Left kidney (tissue), 2 donors: ENCODE results near the gene C11orf21. TPM values are rescaled to one million over a fixed set of nuclear protein-coding genes. Genes with fewer than 3 reads are reported as not detected.
A peak's percentile ranks its signal among the peaks of the same experiment; 100 is the strongest.

Experiments used
- DNase-seq: peaks from one replicate; pipeline ENCODE4 v3.0.0-alpha.2; 2013
- polyA plus RNA-seq: library from polyadenylated mRNA; unstranded; fragments of 120-200 nt; gene quantifications from one replicate; pipeline ENCODE4 v1.2.1, GENCODE V29; 2013; ENCODE audit not compliant: insufficient read length

C11orf21 gene
- polyA plus RNA-seq, 1 donor = 0.43 TPM

DNA sequence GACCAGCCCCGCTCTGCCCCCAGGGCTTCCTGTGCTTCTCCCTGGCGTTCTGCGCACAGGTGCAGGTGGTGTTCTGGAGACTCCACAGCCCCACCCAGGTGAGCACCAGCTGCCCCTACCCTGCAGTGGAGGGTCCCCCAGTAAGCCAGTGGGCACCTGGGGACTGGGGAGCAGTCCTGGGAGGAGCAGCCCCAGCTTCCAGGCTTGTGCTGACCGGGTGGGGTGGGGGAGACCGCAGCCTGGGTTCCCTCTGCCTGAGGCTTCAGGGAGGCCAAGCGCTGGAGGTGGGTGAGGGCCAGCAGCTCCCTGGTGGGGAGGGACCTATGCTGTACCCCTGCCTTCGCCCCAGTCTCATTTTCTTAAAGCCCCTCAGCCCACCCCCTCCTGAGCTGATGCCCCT, 7.0 kb upstream of the C11orf21 start:
- DNase-seq = no peak

GRCh38 chr11:2307501-2308331, 6.0 kb upstream of the C11orf21 start:
- no peak for DNase-seq

DNA sequence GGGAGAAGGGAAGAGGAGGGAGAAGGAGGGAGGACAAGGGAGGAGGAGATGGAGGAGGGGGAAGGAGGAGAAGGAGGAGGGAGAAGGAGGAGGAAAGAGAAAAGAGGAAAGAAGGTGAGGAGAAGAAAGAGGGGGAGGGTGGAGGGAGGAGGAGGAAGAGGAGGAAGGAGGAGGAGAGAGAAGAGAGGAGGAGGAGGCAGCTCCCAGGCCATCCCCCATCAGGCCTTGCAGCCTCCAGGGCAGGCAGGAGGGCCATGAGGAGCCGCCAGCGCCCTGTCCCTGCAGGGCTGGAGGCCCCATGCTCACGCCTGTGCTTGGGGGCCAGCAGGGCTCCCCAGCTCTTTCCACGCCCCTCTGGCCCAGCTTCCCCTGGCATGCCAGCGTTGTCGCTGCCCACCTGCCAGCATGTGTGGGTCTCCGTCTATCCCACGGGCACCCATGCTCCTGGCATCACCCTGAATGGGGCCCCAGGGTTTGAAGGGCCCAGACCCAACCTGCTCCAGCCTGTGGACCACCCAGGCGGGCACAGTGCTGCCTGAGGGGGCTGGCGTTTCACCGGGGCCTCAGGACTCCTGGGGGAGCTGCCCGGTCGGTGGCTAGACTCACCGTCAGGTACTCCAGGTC, 5.3 kb upstream of the C11orf21 start:
- DNase-seq = peak; percentile 54

DNA sequence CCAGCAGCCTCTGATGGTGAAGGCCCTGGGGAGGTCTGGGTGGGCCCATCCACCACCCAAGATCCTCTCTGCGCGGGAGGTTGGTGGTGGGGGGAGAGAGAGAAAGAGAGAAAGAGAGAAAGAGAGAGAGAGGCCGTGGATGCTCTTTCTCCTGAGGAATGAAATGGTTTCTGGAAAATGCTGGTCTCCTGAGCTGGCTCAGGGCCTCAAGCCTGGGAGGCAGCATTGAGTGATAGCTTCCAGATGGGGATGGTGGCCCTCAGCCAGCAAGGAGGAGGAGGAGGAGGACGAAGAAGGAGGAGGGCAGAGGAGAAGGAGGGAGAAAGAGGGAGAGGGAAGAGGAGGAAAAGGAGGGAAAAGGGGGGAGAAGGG, 4.7 kb upstream of the C11orf21 start:
- DNase-seq = peak; percentile 81

GRCh38 chr11:2305788-2306451, 4.2 kb upstream of the C11orf21 start:
- DNase-seq = peak; percentile 54

DNA sequence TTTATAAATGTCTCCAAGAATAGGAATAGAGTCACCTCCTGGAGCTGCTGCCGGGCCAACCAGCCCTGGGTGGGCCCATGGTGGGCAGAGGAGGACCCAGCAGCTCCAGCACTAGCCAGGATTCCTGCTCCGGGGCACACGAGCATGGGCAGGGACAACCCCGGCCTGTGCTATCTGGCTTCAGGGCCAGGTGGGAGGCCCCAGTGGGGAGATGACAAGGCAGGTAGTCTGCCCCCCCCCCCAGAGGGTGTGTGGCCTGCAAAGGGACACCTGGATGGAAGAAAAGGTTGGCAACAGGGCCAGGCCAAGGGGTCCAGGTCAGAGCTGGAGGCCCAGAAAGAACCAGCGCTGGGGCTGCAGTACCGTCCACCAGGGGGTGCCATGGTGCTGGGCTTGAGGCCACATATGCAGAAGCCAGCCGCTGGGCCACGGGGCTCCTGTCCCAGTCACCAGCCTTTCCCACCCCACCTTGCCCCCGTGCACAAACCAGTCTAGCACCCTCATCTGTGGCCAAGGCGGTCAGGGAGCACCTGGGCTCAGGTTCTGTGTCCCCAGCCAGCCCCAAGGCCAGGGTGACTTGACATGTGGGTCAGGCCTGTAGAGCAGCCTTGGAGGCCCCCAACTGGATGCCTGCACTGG, 3.5 kb upstream of the C11orf21 start:
- peak; percentile 50 for DNase-seq

- DNase-seq = no peak
Measured at GRCh38 chr11:2304506-2305139, 2.9 kb upstream of the C11orf21 start.

- no peak for DNase-seq
Measured at GRCh38 chr11:2303627-2304505, 2.1 kb upstream of the C11orf21 start.

- no peak for DNase-seq
Measured at GRCh38 chr11:2302896-2303626, 1.3 kb upstream of the C11orf21 start.

GRCh38 chr11:2302306-2302895, 683 bp upstream of the C11orf21 start:
- no peak for DNase-seq

- DNase-seq = no peak
Measured at GRCh38 chr11:2300936-2301630, 635 bp downstream of the C11orf21 start.

DNA sequence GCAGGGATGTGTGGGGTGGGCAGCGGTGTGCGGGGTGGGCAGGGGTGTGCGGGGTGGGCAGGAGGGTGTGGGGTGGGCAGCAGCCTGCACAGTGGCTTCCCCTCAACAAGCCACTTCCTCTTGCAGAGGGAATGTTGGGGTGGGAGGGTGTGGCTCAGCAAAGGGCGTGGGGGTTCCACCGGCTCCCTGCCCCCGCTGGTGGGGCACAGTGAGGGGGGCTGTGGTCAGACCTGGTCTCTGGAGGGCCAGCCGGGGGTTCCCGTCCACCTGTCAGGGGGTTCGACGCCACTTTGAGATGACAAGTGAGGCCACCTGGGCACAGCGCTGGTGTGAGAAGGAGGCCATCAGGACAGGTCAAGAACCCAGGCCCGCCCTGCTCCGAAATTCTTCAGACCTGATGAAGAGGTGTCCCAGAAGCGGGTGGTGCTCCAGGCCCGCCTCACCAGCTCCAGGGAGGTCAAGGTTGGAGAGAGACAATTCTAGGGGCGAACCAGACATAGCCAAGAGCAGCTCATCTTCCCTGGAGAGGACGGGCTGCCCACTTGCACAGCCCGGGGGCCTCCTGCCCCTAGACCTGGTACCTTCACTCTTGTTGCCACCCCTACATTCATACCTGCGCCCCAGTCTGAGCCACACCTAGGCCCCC, 1.3 kb downstream of the C11orf21 start:
- DNase-seq = no peak

GRCh38 chr11:2299773-2300172, 1.9 kb downstream of the C11orf21 start:
- no peak for DNase-seq

GRCh38 chr11:2298795-2299761, 2.6 kb downstream of the C11orf21 start:
- DNase-seq = no peak

DNA sequence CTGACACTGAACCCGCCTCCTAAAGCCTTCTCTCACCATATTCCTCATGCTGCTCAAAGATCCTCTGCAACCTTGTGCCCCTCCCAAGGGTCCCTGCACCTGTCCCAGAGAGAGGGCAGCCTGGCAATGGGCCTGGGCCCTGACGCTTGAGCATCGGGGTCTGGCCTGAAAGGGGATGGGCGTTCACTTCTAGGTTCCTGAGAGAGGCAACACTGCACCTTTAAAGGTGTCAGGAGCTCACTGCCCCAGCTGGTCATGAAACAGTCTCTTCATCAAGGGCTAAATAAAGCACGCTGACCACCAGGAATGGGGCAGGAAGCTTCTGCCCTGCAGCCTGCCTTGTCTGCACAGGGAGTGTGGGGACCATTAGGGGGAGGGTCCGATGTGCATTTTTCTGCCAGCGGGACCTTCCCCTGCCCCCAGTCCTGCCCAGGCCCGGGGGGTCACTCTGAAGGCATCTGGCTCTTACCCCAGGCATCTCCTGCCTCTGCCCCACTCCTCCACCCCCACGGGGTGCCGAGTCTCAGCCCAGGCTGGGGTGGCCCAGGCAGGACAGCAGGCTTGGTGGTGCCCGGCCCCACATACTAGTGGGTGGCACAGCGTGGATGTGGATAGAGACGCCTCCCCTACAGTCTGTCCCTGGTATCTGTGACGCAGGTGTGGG, 3.5 kb downstream of the C11orf21 start:
- no peak for DNase-seq

- no peak for DNase-seq
Measured at GRCh38 chr11:2297623-2298030, 4.1 kb downstream of the C11orf21 start.
